Keratinocyte (primary cell): ENCODE measurements around the gene CASZ1. TPM values are rescaled to one million over a fixed set of nuclear protein-coding genes. Genes with fewer than 3 reads are reported as not detected.

Experiments used
- DNase-seq: peaks from one replicate; pipeline ENCODE4 v3.0.0-alpha.2; 2011; ENCODE audit warnings: low read depth, missing footprints, low spot score
- FAIRE-seq: peaks from 2 replicates; lab custom pipeline; 2011; peaks lifted over from hg19 to GRCh38; lab: Jason Lieb, UNC
- H2AFZ ChIP-seq: 2 replicates; pipeline ENCODE4 v1.6.0; 2012; ENCODE audit warnings: low read length, control low read depth, inconsistent platforms; ENCODE audit not compliant: control insufficient read depth
- H3K27ac ChIP-seq: 2 replicates; pipeline ENCODE4 v1.5.1; 2011; ENCODE audit warnings: low read length; ENCODE audit not compliant: control insufficient read depth, insufficient read depth
- H3K27me3 ChIP-seq: 3 replicates; pipeline ENCODE4 v1.6.0; 2011; ENCODE audit warnings: low read length; ENCODE audit not compliant: control insufficient read depth, insufficient read depth; ENCODE audit errors: extremely low read depth
- H3K36me3 ChIP-seq, 2 experiments: 2 replicates in 1 of 2; 3 replicates in 1 of 2; pipeline ENCODE4 v1.5.1; 2011; ENCODE audit warnings: low read length in 2 of 2, mild to moderate bottlenecking in 1 of 2; ENCODE audit not compliant: control insufficient read depth in 2 of 2, insufficient read depth in 2 of 2; ENCODE audit errors: extremely low read depth in 1 of 2
- H3K4me1 ChIP-seq: 3 replicates; pipeline ENCODE4 v1.5.1; 2011; ENCODE audit warnings: low read length; ENCODE audit not compliant: control insufficient read depth, insufficient read depth; ENCODE audit errors: extremely low read depth
- H3K4me2 ChIP-seq: 3 replicates; pipeline ENCODE4 v1.6.0; 2011; ENCODE audit warnings: low read depth, low read length; ENCODE audit not compliant: control insufficient read depth, insufficient read depth; ENCODE audit errors: extremely low read depth
- H3K4me3 ChIP-seq, 3 experiments: fragments of 200-600 bp in 1 of 3; sonication (generic) in 1 of 3; 2 replicates in 2 of 3; 3 replicates in 1 of 3; pipeline ENCODE4 v1.5.1; 2011 to 2016; ENCODE audit warnings: low read length in 3 of 3, mild to moderate bottlenecking in 3 of 3, control low read depth in 2 of 3, inconsistent platforms in 1 of 3, low read depth in 1 of 3, mixed read lengths in 1 of 3, mixed run types in 1 of 3, moderate library complexity in 1 of 3; ENCODE audit not compliant: control insufficient read depth in 2 of 3, insufficient read depth in 2 of 3; ENCODE audit errors: extremely low read depth in 1 of 3
- H3K79me2 ChIP-seq: 2 replicates; pipeline ENCODE4 v1.6.0; 2012; ENCODE audit warnings: low read length; ENCODE audit not compliant: control insufficient read depth, insufficient read depth
- H3K9ac ChIP-seq: 3 replicates; pipeline ENCODE4 v1.6.0; 2011; ENCODE audit warnings: low read length; ENCODE audit not compliant: control insufficient read depth, insufficient read depth; ENCODE audit errors: extremely low read depth
- H3K9me1 ChIP-seq: 3 replicates; pipeline ENCODE4 v1.6.0; 2011; ENCODE audit warnings: low read length; ENCODE audit not compliant: control insufficient read depth, insufficient read depth; ENCODE audit errors: extremely low read depth
- H3K9me3 ChIP-seq: 2 replicates; pipeline ENCODE4 v1.5.1; 2012; ENCODE audit warnings: low read depth, low read length; ENCODE audit not compliant: control insufficient read depth
- H4K20me1 ChIP-seq: 3 replicates; pipeline ENCODE4 v1.6.0; 2011; ENCODE audit warnings: low read length; ENCODE audit not compliant: control insufficient read depth, insufficient read depth; ENCODE audit errors: extremely low read depth
- CTCF ChIP-seq, 3 experiments: IDR thresholded peaks in 1 of 3; conservative IDR thresholded peaks in 1 of 3; optimal IDR thresholded peaks in 1 of 3; 2 replicates in 2 of 3; 3 replicates in 1 of 3; pipeline versions ENCODE3 to v1.5.1; 2011; ENCODE audit warnings: low read length in 3 of 3, mild to moderate bottlenecking in 3 of 3, moderate library complexity in 2 of 3, control low read depth in 1 of 3, inconsistent platforms in 1 of 3; ENCODE audit not compliant: insufficient read depth in 2 of 3; ENCODE audit errors: extremely low read depth in 1 of 3
- EZH2 ChIP-seq: IDR thresholded peaks from one replicate; pipeline ENCODE4 v1.6.1; 2012; ENCODE audit warnings: inconsistent platforms, mild to moderate bottlenecking, low read length, moderate library complexity
- dilution Hi-C: fragments of 300-500 bp; cut with MboI; formaldehyde crosslinking; loops from one replicate; pipeline ENCODE4 v1.7.0; 2020; ENCODE audit warnings: low sequenced_read_pairs; ENCODE audit not compliant: extremely low pct_ligation_motif_present
- polyA plus RNA-seq, 5 experiments: library from polyadenylated mRNA; depleted of rRNA in 3 of 5; stranded (reverse) in 3 of 5; stranded (forward) in 1 of 5; unstranded in 1 of 5; fragments of >200 nt; gene quantifications; 1 replicate in 1 of 5; 2 replicates in 3 of 5; 3 replicates in 1 of 5; pipeline versions ENCODE4 v1.2.1 to v1.2.3, GENCODE V29; 2011 to 2012; ENCODE audit warnings: missing spikeins in 2 of 5, low read depth in 1 of 5, low replicate concordance in 1 of 5

CASZ1 gene
- polyA plus RNA-seq, 1 donor (not counting 4 experiments of a cell fraction or from before 2014, with no cell fraction given), result 2.8 TPM

DNA sequence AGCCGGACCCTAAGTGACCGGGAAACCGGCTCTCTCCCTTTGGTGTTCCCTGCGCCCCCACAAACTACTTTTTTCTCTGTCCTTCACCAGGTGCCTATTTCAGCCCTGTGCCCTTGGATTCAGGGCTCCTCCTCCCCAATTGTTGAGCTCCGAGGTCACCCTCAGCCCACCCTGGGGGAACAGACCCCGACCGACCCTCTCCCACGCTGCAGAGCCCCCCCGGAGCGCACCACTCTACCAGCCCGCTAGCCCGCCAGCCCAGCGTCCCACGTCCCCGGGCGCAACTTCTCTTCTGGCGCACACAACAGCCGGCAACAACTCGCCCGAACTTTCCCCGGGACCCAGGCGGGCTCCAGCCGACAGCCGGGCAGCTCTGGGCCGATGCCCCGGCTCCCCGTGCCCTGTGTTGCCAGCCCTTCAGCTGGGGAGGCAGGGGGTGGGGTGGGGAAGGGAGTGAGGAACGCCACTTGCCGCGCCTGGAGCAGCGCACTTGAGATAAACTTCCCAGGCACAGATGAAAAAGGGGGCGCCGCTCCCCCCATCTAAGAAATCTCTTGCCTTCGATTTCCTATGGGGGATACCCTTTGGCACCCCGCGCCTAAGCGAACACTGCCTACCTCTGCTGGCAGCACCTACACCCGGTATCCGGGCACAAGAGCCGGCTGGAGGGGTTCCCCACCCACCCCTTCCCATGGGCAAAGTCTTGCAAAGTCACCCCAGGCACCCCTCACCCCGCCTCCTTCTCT lies 997 bp downstream of the CASZ1 start:
- Histone ChIP-seq H3K27ac (no peak overlapping the region), H3K27me3 (peaks cover 4% of the 10 kb centered on the region), H3K4me3 (peak overlapping the region; percentile 70 to 82 (median 79)), H3K4me2 (peak overlapping the region; percentile 94), H3K79me2 (peaks cover 2% of the 10 kb centered on the region), H3K4me1 (peaks cover 17% of the 10 kb centered on the region), H4K20me1 (no peaks in the 10 kb centered on the region), H3K9ac (peak overlapping the region; percentile 60), H2AFZ (no peak overlapping the region), H3K9me3 (no peaks in the 10 kb centered on the region), H3K9me1 (no peaks in the 10 kb centered on the region), H3K36me3 (no peaks in the 10 kb centered on the region)
- TF ChIP-seq EZH2 (peak; percentile 48), CTCF (optimal IDR thresholded peaks at IDR 0.05 in 1 of 3, IDR thresholded peaks at IDR 0.05 in 1 of 3, conservative IDR thresholded peaks at IDR 0.05 in 1 of 3; ENCODE audit: extremely low read depth in 1 of 3, insufficient read depth in 2 of 3, low read length in 3 of 3) (no peak)
- dilution Hi-C loops, result no loop called here
- FAIRE-seq (no peak), DNase-seq (no peak)

- Histone ChIP-seq H3K4me2 (peak overlapping the region; percentile 96), H3K4me3 (peak overlapping the region; percentile 70 to 82 (median 79)), H3K36me3 (no peaks in the 10 kb centered on the region), H3K9ac (peak overlapping the region; percentile 60), H3K27ac (no peak overlapping the region), H3K79me2 (peaks cover 4% of the 10 kb centered on the region), H3K4me1 (peaks cover 17% of the 10 kb centered on the region), H2AFZ (no peak overlapping the region), H3K9me3 (no peaks in the 10 kb centered on the region), H4K20me1 (no peaks in the 10 kb centered on the region), H3K9me1 (no peaks in the 10 kb centered on the region), H3K27me3 (peaks cover 1% of the 10 kb centered on the region)
- dilution Hi-C loops, result no loop called here
- DNase-seq (no peak), FAIRE-seq (no peak)
- no peak for TF ChIP-seq CTCF (optimal IDR thresholded peaks at IDR 0.05 in 1 of 3, IDR thresholded peaks at IDR 0.05 in 1 of 3, conservative IDR thresholded peaks at IDR 0.05 in 1 of 3; ENCODE audit: extremely low read depth in 1 of 3, insufficient read depth in 2 of 3, low read length in 3 of 3)
- no peak for TF ChIP-seq EZH2
These were observed 1.6 kb downstream of the CASZ1 start for GRCh38 chr1:10794724-10795275.
